Left kidney (tissue), 2 donors: Measurements from ENCODE around the gene TMEM204. TPM values are rescaled to one million over a fixed set of nuclear protein-coding genes. Genes with fewer than 3 reads are reported as not detected.

ENCODE experiments used
- DNase-seq: peaks from one replicate; pipeline ENCODE4 v3.0.0-alpha.2; 2013
- polyA plus RNA-seq: library from polyadenylated mRNA; unstranded; fragments of 120-200 nt; gene quantifications from one replicate; pipeline ENCODE4 v1.2.1, GENCODE V29; 2013; ENCODE audit not compliant: insufficient read length

The TMEM204 gene
- polyA plus RNA-seq, 1 donor, result 15.7 TPM

DNA sequence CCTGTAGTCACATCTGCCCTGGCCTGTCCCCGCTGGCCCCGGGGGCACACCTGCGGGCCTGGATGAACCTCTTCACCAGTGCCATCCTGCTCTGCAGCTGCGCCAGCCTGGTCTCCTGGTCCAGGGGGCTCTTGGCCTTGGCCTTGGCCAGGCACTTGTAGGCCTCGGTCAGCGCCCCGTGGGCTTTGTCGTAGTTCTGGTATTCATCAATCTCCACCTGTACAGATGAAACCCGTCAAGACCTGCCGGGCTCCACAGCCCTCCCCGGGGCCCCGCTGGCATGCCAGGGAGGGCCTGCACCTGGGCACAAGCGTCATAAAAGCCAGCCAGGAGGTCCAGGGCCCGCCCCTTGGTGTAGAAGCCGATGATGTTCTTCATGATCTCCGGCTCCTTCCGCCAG lies 13.6 kb upstream of the TMEM204 start:
- DNase-seq, result no peak

DNA sequence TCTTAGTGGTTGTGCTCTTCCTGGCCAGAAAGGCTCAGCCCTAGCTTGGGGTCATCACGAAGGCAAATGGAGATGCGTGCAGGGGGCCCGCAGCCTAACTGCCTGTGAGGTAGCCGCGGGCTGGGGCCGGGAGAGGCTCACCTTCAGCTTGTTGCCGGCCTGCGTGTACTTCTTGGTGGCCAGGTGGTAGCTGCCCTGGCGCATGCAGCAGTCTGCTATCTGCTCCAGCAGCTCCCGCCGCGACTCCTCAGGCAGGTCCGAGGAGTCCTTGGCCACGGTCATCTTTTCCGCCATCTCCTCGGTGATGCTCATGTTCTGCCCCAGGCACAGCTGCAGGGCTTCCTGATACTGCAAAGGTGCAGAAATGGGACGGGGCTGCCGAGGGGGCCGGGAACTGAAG lies 13.0 kb upstream of the TMEM204 start:
- no peak for DNase-seq

DNA sequence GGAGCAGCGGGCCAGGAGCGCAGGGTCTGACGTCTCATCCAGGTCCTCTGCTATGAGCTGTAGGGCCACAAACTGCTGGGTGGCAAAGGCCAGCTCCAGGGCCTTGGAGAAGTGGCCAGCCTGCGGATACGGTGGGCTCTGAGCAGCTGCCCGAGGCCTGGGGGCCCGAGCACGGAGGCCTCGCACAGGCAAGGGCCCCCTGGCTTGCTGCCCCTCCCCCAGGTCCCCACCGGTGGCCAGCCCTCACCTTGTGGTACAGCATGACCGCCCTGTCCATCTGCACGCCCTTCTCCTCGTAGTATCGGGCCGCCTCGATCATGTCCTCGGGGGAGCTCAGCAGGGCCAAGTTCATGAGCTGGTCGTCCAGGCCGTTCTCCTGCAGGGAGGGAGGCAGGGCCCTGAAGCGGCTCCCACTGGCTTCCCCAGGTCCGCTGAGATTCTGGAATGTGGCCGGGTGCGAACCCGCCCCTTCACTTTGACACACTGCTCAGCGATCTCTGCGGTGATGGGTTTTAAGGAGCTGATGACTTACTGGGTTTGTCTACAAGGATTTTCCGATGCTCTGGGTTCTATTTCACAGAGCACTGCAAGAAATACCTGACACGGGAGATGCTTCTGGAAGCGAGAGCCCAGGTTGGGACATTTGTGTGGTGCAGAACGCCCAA lies 9.8 kb upstream of the TMEM204 start:
- DNase-seq, result no peak

DNA sequence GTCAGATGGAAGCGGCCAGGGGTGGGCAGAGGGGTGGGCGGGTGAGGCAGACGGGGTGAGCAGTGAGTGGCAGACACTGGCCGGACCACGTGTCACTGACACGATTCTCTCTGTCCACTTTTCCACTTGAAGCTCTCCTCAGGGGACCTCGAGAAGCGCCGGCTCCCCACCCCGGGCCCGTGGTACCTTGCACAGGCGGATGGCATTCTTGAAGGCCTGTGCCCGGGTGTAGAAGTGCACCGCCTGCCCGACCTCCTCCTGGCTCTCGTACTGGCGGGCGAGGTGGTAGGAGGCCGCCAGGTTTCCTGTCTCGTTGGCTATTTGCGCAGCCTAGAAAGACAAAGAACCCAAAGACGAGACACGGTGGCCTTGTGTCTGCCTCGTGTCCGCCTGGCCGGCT lies 9.1 kb upstream of the TMEM204 start:
- no peak for DNase-seq

DNA sequence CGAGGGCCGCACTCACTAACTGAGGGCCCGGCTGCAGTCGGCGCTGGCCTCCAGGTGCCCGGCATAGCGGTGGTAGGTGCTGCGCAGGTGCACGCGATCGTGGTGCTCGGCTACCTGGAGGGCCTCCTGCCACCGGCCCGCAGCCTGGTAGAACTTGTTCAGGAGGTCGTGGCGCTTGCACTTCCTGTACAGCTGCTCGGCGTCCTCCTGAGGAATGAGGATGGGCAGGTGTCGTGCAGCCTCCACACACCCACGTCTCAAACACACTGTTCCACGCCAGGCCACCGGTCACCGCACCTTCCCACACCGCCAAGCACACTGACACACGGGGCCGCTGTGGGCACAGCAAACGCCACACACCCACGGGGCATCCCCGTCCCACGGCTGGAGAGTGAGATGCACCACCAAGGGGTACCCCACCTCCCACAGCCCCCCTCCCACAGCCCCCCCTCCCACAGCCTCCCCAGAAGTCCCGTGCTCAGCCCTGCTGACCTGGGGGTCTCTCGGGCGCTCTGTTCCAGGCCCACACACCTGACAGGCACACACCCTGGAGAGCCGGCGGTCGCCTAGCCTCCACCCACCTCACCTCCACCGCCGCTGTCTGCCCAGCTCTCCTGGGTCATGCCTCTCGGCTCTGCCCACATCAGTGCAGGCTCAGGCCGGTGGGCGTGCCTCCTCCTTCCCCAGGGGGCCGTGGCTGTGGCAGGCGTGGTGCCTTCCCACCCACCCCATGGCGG lies 7.4 kb upstream of the TMEM204 start:
- no peak for DNase-seq

DNA sequence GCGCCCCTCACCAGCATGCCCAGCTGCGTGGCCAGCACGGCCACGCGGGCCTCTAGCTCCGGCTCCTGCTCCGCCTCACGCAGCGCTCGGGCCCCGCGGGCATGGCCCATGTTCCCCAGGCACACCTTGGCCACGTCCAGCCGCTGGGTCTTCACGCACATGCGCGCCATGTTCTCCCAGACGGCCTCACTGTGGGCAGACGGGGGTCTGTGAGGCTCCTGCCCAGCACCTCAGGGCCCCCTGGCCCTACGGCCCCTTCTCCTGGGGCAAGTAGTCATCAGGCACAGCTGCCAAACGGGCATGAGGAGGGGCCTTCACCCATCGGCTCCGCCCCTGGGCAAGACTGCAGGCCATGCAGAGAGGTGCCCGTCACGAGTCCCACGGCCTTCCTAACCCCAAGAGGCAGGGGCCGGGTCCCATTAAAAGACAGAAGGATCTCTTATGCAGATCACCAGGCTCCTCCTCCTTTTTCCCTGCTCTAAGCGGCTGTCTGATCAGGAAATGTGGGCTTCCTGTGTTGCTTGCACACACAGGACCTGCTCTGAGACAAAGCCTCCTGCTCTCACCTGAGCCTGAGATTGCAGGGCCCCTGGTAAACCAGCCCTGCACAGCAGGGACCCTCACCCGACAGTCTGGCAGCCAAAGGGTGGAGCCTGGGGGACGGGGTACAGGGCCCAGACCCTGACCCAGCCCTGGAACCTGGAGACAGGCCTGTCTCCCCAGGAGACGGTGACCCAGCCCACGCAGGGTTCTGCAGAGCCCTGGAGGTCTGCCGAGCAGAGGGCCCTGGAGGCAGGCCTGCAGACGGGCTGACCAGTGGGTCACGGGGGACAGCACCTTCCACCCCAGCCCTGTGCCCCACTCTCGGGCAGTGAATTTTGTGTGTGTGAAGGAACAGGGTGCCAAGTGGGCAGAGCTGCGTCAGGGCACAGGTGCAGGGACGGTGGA lies 6.6 kb upstream of the TMEM204 start:
- DNase-seq, result no peak

DNA sequence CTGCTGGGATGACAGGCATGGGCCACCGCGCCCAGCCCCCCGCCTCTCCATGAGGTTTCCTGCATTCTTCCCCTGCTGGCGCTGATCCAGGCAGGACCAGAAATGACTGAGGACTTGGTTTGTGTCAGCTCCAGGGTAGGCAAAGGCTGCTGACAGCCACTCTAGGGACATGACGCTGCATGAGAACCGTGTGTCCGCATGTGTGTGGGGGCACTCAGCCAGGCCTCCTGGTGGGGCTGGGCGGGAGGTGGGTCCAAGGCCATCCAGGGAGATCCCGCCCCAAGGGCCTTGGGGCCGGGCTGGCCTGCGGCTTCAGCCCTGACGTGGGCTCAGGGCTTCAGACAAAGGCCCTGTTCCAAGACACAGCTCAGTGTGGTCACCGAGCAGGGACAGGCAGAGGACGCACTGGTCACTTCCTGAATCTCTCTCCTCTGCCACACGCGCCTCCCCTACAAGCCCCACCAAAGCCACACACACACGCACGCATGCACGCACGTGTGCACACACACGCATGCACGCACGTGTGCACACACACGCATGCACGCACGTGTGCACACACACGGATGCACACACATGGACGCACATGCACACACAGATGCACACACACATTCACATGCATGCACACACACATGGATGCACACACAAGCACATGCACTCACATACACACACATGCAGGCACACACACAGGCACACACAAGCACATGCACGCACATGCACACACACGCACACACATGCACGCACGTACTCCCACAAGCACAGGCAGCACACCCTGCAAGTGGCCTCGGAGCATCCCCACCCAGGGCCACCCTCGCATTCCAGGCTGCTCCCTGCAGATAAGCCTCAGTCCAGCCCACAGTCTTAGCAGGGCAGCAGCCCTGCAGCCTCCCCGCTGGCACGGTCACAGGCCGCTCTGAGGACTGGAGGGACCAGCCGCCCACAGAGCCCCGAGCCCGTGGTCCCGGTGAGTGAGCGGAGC lies 5.3 kb upstream of the TMEM204 start:
- DNase-seq, result no peak

DNA sequence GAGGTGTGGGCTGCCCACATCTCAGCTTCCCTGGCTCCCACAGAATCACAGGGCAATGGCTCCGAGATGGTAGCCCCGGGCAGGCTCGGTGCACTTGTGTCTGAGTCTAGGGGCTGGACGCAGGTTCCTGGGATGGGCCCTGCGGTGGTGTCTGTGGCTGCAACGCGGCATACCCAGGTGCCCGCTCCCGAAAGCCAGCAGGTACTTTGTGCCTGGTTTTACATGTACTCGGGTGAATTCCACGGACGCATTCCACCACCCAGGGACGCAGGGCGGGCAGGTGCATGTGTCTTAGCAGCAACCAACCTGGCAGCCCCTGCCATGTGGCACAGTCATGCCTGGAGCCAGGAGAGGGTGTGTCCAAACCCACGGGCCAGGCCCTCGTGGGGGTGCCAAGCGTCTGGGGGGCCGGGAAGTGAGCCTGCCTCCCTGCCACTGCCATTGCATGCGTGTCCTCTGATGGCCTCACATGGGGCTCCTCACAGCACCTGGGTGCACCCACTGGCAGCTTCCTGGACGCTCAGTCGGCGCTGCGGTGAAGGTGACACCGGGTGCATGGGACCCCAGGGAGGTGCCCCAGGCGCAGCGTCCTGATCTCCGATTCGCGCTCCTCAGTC lies 4.4 kb upstream of the TMEM204 start:
- no peak for DNase-seq

DNA sequence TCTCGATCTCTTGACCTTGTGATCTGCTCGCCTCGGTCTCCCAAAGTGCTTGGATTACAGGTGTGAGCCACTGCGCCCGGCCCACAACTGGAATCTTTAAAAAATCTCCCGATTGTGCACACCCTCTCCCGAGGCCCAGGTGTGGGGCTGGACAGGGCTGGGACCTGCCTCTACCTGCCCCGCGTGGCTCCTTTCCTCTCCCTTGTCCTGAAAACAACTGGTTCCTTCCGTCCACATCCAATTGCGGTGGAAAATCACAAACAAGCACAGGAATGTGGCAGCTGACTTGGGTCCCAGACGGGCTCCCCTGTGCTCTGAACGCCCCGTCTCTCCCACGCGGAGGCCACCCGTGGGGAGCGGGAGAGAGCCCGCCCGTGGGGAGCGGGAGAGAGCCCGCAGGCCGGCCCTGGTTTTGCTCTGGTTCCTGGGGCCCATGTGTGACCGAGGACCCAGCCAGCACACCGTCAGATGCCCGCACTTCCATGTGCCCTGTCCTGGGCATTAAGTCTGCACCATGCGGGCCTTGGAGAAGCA lies 3.0 kb upstream of the TMEM204 start:
- DNase-seq, result no peak

DNA sequence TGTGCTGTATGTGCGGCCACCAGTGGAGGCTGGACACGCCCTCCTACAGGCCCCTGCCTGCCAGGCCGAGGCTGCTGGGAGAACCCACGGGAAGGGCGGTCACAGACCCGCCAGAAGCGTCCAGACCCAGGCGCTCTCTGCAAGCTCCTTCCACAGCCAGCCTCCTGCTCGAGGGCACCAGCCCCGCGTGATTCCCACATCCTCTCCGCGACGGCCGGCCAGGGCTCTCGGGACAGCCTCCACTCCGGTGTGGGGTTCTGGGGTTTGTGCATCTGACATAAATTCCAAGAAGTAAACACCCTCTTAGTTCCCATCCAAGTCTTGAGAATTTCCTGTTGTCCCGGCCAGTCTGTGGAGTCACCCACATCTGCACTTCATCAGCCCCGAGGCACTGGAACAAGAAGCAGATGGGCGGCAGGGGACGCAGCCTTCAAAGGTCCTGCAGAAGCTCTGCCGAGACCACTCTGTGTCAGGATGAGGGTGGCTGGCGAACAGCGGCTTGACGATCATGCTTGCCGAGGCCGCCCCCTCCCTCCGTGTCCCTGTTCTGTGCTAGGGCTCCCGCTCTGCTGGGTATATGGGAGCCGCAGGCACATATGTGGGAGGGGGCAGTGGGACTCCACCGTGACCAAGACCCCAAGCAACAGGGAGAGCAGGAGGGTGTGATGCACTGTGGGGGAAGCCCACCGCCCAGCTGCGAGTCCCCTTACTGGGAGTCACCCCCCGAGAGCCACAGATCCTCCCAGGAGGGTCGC lies 2.4 kb upstream of the TMEM204 start:
- no peak for DNase-seq

DNA sequence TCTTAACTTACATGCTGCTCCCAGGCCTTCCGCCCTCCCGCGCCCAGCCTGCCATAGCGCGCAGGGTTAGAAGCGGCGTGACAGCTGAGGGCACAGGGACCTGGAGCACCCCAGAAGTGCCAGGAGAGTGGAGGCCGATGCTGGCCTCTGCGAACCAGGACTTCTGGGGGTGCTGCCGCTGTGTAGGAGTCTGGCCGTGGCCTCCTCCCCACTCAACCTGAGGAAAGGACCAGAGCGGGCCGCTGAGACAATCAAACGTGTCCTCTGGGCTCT lies 1.9 kb upstream of the TMEM204 start:
- DNase-seq, result no peak

DNA sequence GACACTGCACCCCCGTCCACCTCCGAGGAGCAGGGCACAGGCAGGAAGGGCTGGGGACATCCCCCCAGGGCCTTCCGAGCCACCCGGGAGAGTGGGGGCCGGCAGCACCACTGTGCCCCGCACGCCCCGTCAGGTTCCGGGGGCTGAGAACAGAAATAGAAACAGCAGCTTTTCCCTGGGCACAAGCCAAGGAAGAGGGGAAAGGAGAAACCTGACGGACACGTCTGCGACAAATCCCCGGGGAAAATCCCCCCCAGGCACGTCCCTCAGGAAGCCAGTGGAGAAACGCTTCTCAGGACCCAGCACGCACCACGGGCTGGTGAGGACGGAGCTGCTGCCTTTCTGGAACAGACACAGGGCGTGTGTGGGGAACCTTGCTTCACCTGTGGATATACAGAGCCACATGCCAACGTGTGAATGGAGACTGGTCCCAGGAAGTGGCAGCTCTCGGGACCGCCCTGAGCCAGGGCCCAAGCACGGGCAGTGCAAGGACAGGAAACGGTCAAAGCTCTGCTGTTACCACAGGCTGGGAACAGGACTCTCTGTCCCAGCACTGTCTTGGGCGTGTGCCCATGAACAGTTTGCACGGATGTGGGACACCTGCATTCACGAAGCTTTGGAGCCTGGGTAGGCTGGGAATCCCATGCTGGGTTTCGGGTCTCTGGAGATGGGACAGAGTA lies 1.2 kb upstream of the TMEM204 start:
- DNase-seq, result no peak

DNA sequence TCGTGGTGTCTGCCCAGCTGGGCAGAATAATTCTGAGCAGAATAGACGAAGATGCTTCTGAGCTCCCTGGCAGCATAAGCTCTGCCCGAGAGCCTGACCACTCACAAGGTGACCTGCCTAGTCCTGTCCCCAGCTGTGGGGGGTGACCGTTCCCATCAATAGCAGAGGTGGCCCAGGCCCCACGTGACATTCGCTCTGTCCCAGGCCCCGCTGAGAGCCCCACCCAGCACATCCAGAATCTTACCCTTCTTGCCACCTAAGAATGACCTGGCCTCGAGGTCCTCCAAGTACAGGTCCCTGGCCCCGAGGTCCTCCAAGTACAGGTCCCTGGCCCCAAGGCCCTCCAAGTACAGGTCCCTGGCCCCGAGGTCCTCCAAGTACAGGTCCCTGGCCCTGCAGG lies 695 bp upstream of the TMEM204 start:
- no peak for DNase-seq

DNA sequence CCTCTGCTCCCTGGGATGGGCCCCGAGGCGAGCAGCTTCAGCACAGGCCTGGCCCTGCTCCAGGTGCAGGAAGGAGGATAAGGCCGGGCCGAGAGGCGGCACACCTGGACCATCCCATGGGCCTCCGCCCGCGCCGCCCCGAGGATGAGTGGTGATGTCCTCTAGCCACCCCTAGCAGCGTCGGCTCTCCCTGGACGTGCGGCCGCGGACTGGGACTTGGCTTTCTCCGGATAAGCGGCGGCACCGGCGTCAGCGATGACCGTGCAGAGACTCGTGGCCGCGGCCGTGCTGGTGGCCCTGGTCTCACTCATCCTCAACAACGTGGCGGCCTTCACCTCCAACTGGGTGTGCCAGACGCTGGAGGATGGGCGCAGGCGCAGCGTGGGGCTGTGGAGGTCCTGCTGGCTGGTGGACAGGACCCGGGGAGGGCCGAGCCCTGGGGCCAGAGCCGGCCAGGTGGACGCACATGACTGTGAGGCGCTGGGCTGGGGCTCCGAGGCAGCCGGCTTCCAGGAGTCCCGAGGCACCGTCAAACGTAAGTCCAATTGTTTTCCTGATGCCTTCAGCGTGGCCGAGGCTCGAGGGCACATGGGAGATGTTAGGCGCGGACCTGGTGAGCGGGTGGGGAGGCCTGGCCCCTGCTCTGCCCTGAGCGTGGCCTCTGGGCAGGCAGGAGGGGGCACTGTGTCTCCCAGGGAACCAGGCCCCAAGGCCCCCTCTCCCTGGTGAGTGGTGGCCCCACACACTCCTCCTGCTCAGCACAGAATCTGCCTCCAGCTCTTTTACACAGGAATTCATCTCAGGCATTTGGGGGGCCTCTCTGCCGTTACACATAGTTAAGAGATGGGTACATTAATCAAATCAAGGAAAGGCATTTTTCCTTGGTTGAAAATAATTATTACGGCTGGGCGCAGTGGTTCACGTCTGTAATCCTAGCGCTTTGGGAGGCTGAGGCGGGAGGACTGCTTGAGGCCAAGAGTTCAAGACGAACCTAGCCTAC lies 855 bp downstream of the TMEM204 start:
- DNase-seq, result no peak

DNA sequence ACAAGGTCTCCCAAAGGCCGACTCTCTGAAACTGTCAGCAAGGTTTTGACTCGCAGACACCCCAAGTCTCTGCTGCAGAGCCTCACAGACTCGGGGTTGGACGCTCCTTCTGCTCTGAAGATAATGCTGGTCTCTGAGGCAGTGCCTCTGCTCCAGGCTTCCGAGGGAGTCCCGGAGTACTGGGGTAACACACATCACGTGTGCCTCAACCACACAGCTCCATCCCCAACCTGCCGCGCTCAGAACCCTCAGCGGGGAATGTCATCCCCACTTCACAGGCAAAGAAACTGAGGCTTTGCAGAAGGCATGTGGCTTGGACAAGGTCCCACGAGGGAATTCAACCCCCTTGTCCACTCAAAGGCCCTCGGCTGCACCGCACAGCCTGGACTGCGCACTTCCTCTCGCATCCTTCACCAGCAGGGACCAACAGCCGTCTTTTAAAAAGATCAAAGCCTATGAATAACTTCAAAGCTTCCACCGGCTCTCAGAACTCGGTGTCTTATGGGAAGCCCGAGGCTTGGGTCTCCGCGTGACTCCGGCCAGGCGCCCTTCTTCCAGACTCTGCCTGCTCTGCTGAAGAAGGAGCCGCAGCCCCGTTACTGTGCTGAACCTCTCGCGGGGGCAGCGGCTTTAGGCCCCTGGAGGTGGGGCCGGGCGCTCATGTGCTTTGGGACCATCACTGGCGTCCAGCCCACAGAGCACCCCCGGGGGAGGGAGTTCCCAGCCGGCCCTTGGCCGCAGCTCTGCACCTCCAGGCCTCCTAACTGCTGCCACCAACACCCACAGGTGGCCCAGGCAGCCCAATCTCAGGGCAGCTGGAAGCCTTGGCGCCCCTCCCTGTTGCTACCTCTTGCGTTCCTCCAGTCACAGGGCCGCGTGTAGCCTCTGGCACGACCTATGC lies 2.2 kb downstream of the TMEM204 start:
- DNase-seq, result no peak

DNA sequence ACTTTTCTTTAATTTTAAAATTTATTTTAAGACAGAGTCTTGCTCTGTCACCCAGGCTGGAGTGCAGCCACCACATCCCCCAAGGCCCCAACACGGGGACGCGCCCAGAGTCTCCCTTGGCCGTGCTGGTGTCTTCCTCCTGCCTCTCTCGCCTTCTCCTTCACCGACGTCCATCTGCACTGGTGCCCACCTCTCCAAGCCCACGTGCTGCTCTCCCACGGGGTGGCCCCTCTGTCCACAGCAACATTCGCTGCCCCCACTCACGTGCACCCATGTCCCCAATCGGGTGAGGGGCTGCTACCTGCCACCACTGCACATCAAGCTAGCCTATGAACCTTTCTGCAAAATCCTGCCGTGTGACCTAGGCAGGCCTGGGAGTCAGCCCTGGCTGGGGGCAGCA lies 3.1 kb downstream of the TMEM204 start:
- DNase-seq, result no peak

DNA sequence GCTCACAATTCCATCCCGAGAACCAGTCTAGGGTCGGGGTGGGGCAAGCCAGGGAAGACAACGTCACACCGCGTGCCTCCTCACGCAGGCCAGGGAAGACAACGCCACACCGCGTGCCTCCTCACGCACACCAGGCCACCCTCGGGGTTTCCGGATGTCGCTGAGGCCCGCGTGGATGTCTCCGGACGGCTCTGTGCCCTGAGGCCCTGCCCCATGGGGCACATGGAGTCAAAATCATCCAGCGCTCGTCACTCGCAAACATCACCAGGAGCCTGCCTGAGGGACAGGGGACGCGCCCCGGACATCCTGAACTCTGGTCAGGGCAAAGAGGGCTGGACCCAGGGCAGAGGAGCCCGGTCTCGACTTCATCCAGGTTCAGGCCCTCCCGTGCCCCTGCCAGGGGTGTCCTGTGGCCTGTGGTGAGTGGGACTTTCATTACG lies 3.7 kb downstream of the TMEM204 start:
- DNase-seq, result no peak
